Measurements from ENCODE around the gene TBCD.

Gene TBCD

DNA sequence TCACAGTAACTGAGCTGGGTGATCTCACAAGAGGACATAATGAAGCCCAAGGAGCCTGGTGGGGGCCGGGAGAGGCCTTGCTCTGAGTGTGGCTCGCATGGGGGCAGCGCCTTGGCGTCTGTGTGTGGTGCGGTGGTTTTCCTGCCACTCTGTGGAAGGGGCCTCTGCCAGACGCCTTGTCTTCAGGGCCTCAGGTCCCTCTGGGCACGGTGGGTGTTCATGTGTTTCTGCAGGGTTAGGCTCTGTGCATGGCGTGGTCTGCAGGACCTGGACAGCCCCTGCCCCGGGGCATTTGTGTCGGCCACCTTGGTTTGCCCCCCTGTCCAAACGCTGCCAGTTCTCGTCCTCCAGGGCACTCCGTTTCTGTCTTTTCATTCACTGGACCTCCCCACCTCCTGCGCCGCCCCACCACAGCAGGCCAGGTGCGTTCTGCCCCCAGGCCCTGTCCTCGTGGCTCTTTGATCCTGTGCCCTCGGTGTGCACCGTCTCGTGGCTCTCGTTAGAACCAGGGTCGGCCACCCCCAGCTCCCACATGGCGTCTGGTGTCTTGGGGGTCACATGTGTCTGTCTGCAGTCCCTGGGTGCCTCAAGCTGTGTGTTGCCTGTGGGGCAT is 131.7 kb downstream of the TBCD start:
- Histone ChIP-seq H3K27me3 (ENCODE audit: insufficient read depth, low read length) (no peaks in the 10 kb centered on the region), H3K4me1 (ENCODE audit: control insufficient read depth, insufficient read depth, low read length, unreplicated experiment) (peaks cover 14% of the 10 kb centered on the region), H2AFZ (ENCODE audit: low read length, unreplicated experiment) (no peak overlapping the region), H3K79me2 (ENCODE audit: control insufficient read depth, insufficient read depth, low read length, unreplicated experiment) (no peaks in the 10 kb centered on the region), H3K36me3 (ENCODE audit: insufficient read depth, low read length) (no peaks in the 10 kb centered on the region), H3K27ac (ENCODE audit: low read depth, low read length) (no peak overlapping the region), H3K4me3 (ENCODE audit: low read depth, low read length) (no peak overlapping the region)

DNA sequence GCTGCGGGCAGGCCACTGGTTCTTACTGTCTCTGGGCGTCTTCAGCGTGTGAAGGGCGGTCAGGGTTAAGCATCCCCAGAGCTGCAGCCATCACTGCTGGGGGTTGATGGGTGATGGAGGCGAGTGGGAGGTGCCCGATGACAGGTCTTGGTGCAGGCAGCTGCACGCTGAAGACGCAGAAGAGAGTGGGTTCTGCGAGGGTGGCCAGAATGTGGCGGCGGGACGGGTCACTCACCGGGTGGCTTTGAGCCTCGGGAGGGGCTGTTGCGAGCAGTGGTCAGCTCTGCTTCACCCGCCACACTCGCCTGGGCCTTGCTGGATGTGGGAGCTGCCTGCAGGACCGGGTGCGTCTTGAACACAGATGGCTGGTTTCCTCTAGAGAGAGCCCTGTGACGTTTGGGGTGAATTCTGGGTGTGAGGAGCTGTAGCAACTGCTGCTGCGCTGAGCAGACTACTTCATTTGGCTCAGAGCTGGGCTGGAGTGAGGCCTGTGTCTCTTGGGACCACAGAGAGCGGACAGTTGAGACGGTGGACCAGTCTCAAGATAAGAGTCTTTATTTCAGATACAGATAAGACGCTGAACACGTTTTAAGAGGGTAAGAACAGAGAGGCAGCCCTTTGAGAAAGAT is 132.6 kb downstream of the TBCD start:
- H3K79me2 ChIP-seq (ENCODE audit: control insufficient read depth, insufficient read depth, low read length, unreplicated experiment): no peaks in the 10 kb centered on the region
- no peak overlapping the region for H3K4me3 ChIP-seq (ENCODE audit: low read depth, low read length)
- H3K4me1 ChIP-seq (ENCODE audit: control insufficient read depth, insufficient read depth, low read length, unreplicated experiment): peaks cover 14% of the 10 kb centered on the region
- H2AFZ ChIP-seq (ENCODE audit: low read length, unreplicated experiment): no peak overlapping the region
- H3K27me3 ChIP-seq (ENCODE audit: insufficient read depth, low read length): no peaks in the 10 kb centered on the region
- H3K36me3 ChIP-seq (ENCODE audit: insufficient read depth, low read length): no peaks in the 10 kb centered on the region
- no peak overlapping the region for H3K27ac ChIP-seq (ENCODE audit: low read depth, low read length)

DNA sequence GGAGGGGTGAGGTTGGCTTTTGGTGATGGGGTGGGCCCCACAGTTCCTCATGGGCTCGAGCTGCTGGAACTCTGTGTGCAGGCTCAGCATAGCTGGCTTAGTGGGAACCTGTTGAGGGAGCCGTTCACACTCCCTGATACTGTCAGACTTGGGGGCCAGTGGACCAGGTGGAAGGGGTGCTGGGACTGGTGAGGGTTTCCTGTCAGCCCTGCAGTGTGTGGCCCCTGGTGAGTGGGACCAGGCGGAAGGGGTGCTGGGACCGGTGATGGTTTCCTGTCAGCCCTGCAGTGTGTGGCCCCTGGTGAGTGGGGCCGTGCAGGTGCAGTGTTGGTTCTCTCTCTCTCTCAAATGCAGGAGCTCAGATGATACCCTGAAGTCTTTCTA is 133.1 kb downstream of the TBCD start:
- Histone ChIP-seq H3K36me3 (ENCODE audit: insufficient read depth, low read length) (no peaks in the 10 kb centered on the region), H3K27me3 (ENCODE audit: insufficient read depth, low read length) (no peaks in the 10 kb centered on the region), H3K27ac (ENCODE audit: low read depth, low read length) (no peak overlapping the region), H3K4me1 (ENCODE audit: control insufficient read depth, insufficient read depth, low read length, unreplicated experiment) (peaks cover 14% of the 10 kb centered on the region), H3K4me3 (ENCODE audit: low read depth, low read length) (no peak overlapping the region), H2AFZ (ENCODE audit: low read length, unreplicated experiment) (no peak overlapping the region), H3K79me2 (ENCODE audit: control insufficient read depth, insufficient read depth, low read length, unreplicated experiment) (no peaks in the 10 kb centered on the region)

DNA sequence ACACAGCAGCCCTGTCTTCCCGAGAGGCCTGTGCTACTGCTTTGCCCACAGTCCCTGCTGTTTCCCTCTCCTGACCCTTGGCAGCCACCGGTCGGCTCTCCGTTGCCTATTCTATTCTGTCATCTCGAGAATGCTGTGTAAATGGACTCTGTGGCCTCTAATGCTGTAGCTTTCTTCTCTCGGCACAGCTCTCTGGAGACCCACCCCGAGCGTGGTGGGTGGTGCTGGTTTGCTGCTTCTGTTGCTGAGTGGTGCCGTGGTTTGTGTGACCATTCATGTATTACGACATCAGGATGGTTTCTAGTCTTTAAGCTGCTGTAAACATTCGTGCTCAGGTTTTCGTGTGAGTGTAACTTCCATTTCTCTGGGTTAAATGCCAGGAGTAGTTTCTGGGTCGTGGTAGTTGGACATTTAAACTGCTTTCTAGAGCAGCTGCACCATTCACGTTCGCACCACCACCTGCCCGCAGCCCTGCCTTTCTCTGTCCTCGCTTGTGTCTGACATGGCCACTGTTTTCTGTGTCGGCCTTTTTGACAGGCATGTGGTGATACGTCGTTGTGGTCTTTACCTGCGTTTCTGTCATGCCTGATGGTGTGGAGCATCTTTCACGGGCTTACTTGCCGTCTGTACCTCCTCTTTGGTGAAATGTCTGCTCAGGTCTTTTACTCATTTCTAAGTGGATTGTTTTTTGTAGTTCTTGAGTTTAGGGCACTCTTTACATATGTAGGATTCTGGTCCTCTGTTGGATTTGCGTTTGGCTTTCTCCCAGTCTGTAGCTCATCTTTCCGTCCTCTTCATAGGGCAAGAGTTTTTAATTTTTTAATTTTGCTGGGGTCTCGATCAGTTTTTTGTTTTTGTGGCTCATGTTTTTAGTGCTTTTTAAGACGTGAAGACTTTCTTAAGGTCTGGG is 135.6 kb downstream of the TBCD start:
- H3K27me3 ChIP-seq (ENCODE audit: insufficient read depth, low read length): no peaks in the 10 kb centered on the region
- no peaks in the 10 kb centered on the region for H3K79me2 ChIP-seq (ENCODE audit: control insufficient read depth, insufficient read depth, low read length, unreplicated experiment)
- peaks cover 14% of the 10 kb centered on the region for H3K4me1 ChIP-seq (ENCODE audit: control insufficient read depth, insufficient read depth, low read length, unreplicated experiment)
- no peak overlapping the region for H2AFZ ChIP-seq (ENCODE audit: low read length, unreplicated experiment)
- H3K4me3 ChIP-seq (ENCODE audit: low read depth, low read length): no peak overlapping the region
- H3K36me3 ChIP-seq (ENCODE audit: insufficient read depth, low read length): no peaks in the 10 kb centered on the region
- H3K27ac ChIP-seq (ENCODE audit: low read depth, low read length): no peak overlapping the region

DNA sequence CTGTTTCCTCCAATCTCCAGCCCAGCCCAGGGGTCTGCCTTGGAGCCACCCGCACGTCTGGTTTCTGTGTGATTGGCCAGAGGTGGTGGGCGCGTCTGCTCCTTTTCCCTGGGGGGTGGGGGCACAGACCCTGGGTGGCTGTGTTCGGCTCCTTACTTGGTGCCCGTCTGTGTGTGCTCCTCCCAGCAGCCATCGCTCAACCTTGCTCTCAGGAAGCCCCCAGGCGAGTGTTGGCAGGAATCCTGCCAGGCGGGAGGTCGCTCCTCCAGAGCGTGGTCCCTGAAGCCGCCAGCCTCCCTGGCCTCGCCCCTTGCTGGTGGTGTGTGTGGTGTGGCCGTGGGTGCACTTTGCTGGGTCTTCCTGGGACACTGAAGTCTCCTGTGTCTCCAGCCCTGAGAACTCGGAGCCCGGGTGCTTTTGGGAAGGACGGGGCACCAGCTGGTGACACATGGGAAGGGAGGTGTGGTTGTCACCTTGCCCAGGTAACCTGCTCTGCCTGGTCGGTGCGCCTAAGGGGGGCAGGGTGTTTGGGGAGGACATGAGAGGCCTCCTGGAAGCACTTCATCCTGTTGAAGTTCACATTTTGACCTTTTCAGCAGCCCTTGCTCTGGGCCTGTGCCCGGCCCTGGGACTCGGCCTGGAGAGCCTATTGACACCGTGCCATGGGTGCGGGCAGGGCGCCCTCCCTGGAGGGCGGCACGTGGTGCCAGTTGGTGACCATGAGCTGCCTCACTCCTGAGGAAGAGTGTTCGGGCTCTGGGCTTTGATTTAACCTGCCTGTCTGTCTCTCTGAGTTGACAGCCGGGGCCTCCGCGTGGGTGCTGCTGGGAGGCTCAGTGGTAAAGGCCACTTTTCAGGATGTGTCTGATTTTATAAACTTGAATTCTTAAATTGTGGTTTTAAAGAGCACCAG is 137.0 kb downstream of the TBCD start:
- no peak overlapping the region for H3K27ac ChIP-seq (ENCODE audit: low read depth, low read length)
- H2AFZ ChIP-seq (ENCODE audit: low read length, unreplicated experiment): no peak overlapping the region
- H3K36me3 ChIP-seq (ENCODE audit: insufficient read depth, low read length): no peaks in the 10 kb centered on the region
- H3K4me3 ChIP-seq (ENCODE audit: low read depth, low read length): no peak overlapping the region
- no peaks in the 10 kb centered on the region for H3K27me3 ChIP-seq (ENCODE audit: insufficient read depth, low read length)
- H3K4me1 ChIP-seq (ENCODE audit: control insufficient read depth, insufficient read depth, low read length, unreplicated experiment): peaks cover 17% of the 10 kb centered on the region
- no peaks in the 10 kb centered on the region for H3K79me2 ChIP-seq (ENCODE audit: control insufficient read depth, insufficient read depth, low read length, unreplicated experiment)

DNA sequence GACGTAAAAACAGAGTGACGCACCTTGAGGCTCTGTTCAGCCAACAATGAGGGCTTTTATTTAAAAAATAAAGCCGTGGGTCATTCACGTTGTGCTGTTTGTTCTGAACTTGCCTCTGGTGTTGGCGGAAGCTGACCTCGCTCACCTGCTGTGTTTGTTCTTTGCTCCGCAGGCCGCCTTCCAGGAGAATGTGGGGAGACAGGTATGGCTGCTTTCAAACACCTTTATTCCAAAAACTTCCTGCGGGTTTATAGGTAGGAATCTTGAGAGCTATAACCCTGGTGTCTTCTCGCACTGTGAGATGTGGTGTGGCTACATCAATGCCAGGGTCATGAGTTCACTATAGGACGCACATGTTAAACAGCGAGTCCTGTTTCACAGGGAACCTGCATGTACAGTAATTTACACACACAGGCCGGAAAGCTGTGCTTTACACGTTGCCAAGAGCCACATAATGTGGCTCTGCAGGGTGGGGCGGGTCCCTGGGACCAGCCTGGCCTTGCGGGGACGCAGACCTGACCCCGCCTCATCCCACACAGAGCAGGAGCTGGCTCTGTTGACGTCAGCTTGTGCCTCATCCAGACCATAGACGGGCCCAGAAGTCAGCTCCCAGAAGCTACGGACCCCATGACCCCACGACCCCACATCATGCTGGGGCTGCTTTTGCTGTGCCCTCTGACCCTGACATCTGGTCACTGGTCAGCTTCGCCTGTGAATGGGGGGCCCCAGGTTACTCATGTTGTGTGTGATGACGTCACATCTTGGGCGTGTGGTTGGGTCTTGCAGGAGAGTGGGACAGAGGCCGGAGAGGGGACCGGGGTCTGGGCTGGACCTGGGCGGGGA is 137.9 kb downstream of the TBCD start:
- Histone ChIP-seq H3K36me3 (ENCODE audit: insufficient read depth, low read length) (no peaks in the 10 kb centered on the region), H2AFZ (ENCODE audit: low read length, unreplicated experiment) (no peak overlapping the region), H3K27me3 (ENCODE audit: insufficient read depth, low read length) (no peaks in the 10 kb centered on the region), H3K4me1 (ENCODE audit: control insufficient read depth, insufficient read depth, low read length, unreplicated experiment) (peaks cover 22% of the 10 kb centered on the region), H3K4me3 (ENCODE audit: low read depth, low read length) (no peak overlapping the region), H3K79me2 (ENCODE audit: control insufficient read depth, insufficient read depth, low read length, unreplicated experiment) (no peaks in the 10 kb centered on the region), H3K27ac (ENCODE audit: low read depth, low read length) (no peak overlapping the region)

DNA sequence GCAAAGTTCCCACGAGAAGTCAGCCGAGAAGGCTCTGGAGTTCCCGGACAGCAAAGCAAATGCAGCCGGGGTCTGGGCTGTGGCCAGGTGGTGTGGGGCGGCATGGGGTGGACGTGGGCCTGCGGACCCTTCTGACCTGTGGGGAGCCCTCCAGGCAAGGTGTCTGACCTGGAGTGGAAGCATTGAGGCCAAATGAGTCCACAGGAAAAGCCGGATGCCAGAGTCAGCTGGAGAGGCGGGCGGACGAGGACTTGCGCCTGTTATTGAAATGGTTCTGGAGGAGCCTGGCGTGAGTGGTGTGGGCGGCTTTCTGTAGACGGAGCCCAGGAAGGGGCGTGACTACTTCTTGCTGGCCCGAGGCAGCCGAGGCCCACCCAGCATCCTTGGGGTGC is 138.5 kb downstream of the TBCD start:
- H3K4me3 ChIP-seq (ENCODE audit: low read depth, low read length): no peak overlapping the region
- H3K79me2 ChIP-seq (ENCODE audit: control insufficient read depth, insufficient read depth, low read length, unreplicated experiment): no peaks in the 10 kb centered on the region
- H3K4me1 ChIP-seq (ENCODE audit: control insufficient read depth, insufficient read depth, low read length, unreplicated experiment): peaks cover 18% of the 10 kb centered on the region
- no peak overlapping the region for H3K27ac ChIP-seq (ENCODE audit: low read depth, low read length)
- no peaks in the 10 kb centered on the region for H3K36me3 ChIP-seq (ENCODE audit: insufficient read depth, low read length)
- H3K27me3 ChIP-seq (ENCODE audit: insufficient read depth, low read length): no peaks in the 10 kb centered on the region
- H2AFZ ChIP-seq (ENCODE audit: low read length, unreplicated experiment): no peak overlapping the region

DNA sequence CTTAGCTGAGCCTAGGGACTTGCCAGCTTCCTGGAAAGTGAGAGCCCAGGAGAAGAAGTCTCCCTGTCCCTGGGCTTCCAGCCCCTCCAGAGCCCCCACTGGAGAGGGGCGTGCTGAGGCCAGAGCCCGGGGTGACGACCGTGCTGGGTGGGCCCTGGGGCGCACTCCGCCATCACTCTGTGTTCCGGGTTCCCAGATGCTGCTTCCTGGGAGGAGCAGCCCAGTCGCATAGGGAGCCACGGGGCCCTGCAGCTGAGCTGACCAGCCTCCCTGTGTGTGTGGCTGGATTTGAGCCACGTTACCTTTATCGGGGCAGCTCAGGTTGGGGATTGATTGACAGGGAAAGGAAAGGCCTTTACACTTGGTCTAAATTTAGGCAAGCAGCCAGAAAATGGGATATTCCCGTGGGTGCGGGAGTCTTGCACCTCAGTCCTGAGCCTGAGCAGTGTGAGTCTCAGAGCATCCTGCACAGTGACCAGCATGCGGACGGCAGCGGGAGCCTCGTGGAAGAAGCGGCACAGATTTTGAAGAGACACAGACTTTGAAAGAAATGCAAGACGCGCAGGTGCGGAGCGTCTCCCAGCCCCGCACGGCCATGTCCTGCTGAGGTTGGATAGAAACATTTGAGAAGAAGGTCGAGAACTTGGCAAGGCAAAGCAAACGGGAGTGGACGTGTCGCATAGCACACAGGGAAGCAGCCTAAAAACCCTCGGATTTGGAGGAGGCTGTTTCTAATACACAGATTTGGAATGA is 139.2 kb downstream of the TBCD start:
- Histone ChIP-seq H3K27me3 (ENCODE audit: insufficient read depth, low read length) (no peaks in the 10 kb centered on the region), H3K4me3 (ENCODE audit: low read depth, low read length) (no peak overlapping the region), H3K36me3 (ENCODE audit: insufficient read depth, low read length) (no peaks in the 10 kb centered on the region), H3K27ac (ENCODE audit: low read depth, low read length) (no peak overlapping the region), H2AFZ (ENCODE audit: low read length, unreplicated experiment) (no peak overlapping the region), H3K4me1 (ENCODE audit: control insufficient read depth, insufficient read depth, low read length, unreplicated experiment) (peaks cover 10% of the 10 kb centered on the region), H3K79me2 (ENCODE audit: control insufficient read depth, insufficient read depth, low read length, unreplicated experiment) (no peaks in the 10 kb centered on the region)

DNA sequence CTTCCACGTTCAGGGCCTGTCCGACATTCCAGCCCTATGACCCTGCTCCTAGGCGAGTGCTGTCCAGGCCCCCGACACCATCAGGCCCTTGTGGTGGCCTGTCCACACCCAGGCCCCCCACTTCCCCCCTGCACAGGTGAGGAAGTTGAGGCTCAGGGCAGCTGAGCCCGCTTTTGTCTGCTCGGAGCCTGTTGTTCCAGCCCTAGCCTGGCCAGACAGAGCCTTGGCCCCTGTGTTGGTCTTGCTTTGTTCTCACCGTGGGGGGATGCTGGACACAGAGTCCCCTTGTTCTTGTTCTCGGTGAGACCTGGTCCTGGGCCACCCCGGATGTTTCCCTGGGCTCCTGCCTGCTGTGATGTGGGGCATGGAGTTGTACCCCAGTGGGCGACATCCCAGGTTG is 140.0 kb downstream of the TBCD start:
- H2AFZ ChIP-seq (ENCODE audit: low read length, unreplicated experiment): no peak overlapping the region
- H3K4me3 ChIP-seq (ENCODE audit: low read depth, low read length): no peak overlapping the region
- H3K79me2 ChIP-seq (ENCODE audit: control insufficient read depth, insufficient read depth, low read length, unreplicated experiment): no peaks in the 10 kb centered on the region
- no peaks in the 10 kb centered on the region for H3K36me3 ChIP-seq (ENCODE audit: insufficient read depth, low read length)
- H3K27ac ChIP-seq (ENCODE audit: low read depth, low read length): no peak overlapping the region
- no peaks in the 10 kb centered on the region for H3K27me3 ChIP-seq (ENCODE audit: insufficient read depth, low read length)
- H3K4me1 ChIP-seq (ENCODE audit: control insufficient read depth, insufficient read depth, low read length, unreplicated experiment): peaks cover 8% of the 10 kb centered on the region

Measured in ACC112 (cell line).